RWPE2 (cell line): ENCODE data around the gene CAPG.
A peak's percentile ranks its signal among the peaks of the same experiment; 100 is the strongest.

ENCODE experiments used
- ATAC-seq: fragments of 200-7000 bp; cut with Tn5 transposase; 3 replicates; pipeline ENCODE4 v1.9.1; 2021; ENCODE audit warnings: low read depth
- DNase-seq: peaks from one replicate; pipeline ENCODE4 v3.0.0-alpha.2; 2020; ENCODE audit warnings: low spot score
- H3K27ac ChIP-seq: fragments of 450-650 bp; 2 replicates; pipeline ENCODE4 v1.5.1; 2017; ENCODE audit warnings: mild to moderate bottlenecking; ENCODE audit not compliant: poor library complexity, severe bottlenecking
- H3K27me3 ChIP-seq: fragments of 250-450 bp; sonication (Bioruptor Pico); 2 replicates; pipeline ENCODE4 v1.5.1; 2021; ENCODE audit warnings: mild to moderate bottlenecking, moderate library complexity; ENCODE audit not compliant: insufficient read depth, poor library complexity, severe bottlenecking
- H3K36me3 ChIP-seq: fragments of 250-450 bp; sonication (Bioruptor Pico); 2 replicates; pipeline ENCODE4 v1.5.1; 2020; ENCODE audit warnings: low read depth, mild to moderate bottlenecking, moderate library complexity
- H3K4me1 ChIP-seq: fragments of 250-450 bp; sonication (Bioruptor Pico); 2 replicates; pipeline ENCODE4 v1.5.1; 2021; ENCODE audit warnings: mild to moderate bottlenecking, moderate library complexity; ENCODE audit not compliant: insufficient read depth, poor library complexity, severe bottlenecking
- H3K4me3 ChIP-seq: fragments of 250-450 bp; sonication (Bioruptor Pico); 2 replicates; pipeline ENCODE4 v1.5.1; 2021; ENCODE audit warnings: mild to moderate bottlenecking, moderate library complexity; ENCODE audit not compliant: severe bottlenecking
- H3K9me3 ChIP-seq: fragments of 250-450 bp; sonication (Bioruptor Pico); 2 replicates; pipeline ENCODE4 v1.5.1; 2021; ENCODE audit warnings: mild to moderate bottlenecking, moderate library complexity; ENCODE audit not compliant: severe bottlenecking
- TF ChIP-seq, protein P1 (sequence below): fragments of 450-650 bp; IDR thresholded peaks from one replicate; pipeline ENCODE4 v1.5.1; 2017; ENCODE audit warnings: mild to moderate bottlenecking, moderate library complexity; ENCODE audit not compliant: poor library complexity, severe bottlenecking

Gene CAPG

DNA sequence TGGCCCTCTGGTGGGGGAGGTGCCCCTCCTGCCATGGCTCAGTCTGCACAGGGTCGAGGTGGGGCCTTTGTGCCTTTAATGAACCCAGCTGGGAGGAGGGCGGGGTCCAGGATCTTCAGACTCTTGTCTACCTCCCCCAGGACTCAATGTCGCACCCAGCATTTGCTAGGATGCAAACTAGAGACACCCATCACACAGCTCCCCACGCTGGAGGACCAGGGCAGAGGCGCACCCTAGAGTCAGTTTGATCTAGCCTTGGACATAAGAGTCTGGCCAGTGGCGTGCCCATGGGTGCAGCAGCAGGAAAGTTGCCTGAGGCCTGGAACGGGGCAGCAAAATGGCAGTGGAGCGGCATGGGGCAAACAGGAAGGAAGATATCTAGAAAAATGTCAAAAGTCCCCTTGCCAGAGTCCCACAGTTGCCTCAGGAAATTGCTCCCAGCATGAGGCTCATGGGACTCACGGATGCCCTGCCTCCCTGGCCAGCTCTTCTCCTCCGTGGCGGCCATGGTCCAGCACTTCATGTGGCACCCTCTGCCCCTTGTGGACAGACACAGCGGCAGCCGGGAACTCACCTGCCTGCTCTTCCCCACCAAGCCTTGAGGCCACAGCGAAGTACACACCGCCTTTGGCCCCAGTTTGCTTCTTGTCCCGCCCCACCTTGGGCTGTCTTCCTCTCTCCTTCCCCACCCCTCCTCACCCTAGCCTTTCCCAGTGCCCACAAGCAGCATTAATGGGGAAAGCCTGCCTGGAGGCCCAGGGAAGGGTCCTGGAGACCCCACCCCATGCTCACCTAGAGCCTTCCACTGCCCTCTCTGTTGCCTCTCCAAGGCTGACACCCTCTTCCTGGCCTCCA, 26.0 kb upstream of the CAPG start:
- Histone ChIP-seq H3K27me3 (no peaks in the 10 kb centered on the region), H3K27ac (peak overlapping the region; percentile 61), H3K4me3 (no peak overlapping the region), H3K36me3 (no peaks in the 10 kb centered on the region), H3K4me1 (peaks cover 29% of the 10 kb centered on the region), H3K9me3 (no peaks in the 10 kb centered on the region)
- TF ChIP-seq, protein P1, sequence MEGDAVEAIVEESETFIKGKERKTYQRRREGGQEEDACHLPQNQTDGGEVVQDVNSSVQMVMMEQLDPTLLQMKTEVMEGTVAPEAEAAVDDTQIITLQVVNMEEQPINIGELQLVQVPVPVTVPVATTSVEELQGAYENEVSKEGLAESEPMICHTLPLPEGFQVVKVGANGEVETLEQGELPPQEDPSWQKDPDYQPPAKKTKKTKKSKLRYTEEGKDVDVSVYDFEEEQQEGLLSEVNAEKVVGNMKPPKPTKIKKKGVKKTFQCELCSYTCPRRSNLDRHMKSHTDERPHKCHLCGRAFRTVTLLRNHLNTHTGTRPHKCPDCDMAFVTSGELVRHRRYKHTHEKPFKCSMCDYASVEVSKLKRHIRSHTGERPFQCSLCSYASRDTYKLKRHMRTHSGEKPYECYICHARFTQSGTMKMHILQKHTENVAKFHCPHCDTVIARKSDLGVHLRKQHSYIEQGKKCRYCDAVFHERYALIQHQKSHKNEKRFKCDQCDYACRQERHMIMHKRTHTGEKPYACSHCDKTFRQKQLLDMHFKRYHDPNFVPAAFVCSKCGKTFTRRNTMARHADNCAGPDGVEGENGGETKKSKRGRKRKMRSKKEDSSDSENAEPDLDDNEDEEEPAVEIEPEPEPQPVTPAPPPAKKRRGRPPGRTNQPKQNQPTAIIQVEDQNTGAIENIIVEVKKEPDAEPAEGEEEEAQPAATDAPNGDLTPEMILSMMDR, result no peak
- ATAC-seq (no peak), DNase-seq (no peak)

DNA sequence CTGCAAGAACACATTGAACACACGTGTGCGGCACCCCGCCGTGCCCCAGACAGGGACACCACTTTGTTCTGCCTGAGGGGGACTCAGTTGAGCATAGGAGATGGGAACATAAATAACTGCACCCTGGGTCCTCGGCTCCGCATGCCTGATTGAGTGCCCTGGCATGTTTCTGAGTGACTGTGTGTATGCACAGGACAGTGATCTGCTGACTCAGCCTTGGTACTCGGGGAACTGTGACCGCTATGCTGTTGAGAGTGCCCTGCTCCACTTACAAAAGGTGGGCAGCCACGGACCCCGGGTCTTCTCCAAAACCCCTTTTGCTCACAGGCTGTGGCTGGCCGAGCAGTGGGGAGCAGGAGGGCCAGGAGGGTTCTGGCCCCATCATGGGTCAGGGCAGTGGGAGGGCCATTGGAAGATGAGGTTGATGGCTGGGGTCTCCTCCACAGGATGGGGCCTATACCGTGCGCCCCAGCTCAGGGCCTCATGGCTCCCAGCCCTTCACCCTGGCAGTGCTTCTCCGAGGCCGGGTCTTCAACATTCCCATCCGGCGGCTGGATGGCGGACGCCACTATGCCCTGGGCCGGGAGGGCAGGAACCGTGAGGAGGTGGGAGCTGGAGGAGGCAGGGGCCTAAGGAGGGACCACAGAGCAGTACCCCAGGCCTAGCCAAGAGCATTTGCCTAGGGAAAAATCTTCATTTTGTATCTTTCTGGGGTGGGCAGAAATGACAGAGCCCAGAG, 25.2 kb upstream of the CAPG start:
- Histone ChIP-seq H3K27ac (peak overlapping the region; percentile 67), H3K9me3 (no peaks in the 10 kb centered on the region), H3K4me1 (peaks cover 29% of the 10 kb centered on the region), H3K36me3 (no peaks in the 10 kb centered on the region), H3K27me3 (no peaks in the 10 kb centered on the region), H3K4me3 (no peak overlapping the region)
- no peak for DNase-seq
- ATAC-seq, result no peak
- TF ChIP-seq, protein P1, result no peak

DNA sequence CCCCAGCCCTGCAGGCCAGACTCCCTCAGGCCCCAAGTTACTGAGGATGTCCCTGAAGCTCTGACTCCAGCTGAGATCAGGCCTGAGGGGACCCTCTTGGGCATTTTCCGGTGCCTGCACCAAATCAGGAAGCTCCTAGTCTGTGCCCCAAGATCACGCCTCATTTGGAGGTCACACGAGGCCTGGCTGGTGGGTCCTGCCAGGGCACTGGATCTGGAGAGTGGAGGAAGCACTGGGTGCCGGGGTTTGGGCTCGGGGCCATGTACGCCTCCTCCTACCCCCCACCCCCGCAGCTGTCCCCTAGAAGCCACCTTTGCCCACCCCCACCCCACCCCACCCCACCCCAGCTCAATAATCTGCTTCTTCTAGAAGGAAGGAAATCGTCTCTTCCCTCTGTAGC, 24.5 kb upstream of the CAPG start:
- no peak for ATAC-seq
- TF ChIP-seq, protein P1, result no peak
- H3K36me3 ChIP-seq, result no peaks in the 10 kb centered on the region
- no peak for DNase-seq
- H3K9me3 ChIP-seq, result no peaks in the 10 kb centered on the region
- H3K27me3 ChIP-seq, result no peaks in the 10 kb centered on the region
- peaks cover 29% of the 10 kb centered on the region for H3K4me1 ChIP-seq
- no peak overlapping the region for H3K4me3 ChIP-seq
- H3K27ac ChIP-seq, result peak overlapping the region; percentile 67

DNA sequence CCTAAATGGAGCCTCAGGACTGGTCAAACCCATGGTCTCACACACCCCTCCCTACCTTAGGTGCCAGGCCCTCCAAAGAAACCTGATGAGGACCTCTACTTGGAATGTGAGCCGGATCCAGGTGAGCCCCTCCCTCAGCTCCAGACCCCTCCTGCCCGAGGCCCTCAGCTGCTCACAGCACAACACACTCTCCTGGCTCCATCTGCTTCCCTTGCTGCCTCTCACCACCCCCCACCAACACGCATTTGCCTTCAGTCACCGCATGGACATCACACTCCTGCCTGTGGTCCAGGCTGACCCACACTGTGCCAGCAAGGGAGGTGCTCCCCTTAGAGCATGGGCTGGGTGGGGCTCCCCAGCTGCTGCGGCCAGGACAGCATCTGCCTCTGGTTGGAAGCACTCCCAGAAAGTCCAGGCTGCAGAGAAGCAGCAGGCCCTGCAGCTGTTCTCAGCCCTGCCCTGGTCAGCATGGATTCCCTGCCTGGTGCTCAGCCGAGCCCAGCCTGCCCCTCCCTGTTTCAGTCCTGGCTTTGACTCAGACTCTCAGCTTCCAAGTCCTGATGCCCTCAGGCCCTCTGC, 23.4 kb upstream of the CAPG start:
- Histone ChIP-seq H3K4me3 (no peak overlapping the region), H3K36me3 (no peaks in the 10 kb centered on the region), H3K9me3 (no peaks in the 10 kb centered on the region), H3K4me1 (peaks cover 28% of the 10 kb centered on the region), H3K27me3 (no peaks in the 10 kb centered on the region), H3K27ac (peak overlapping the region; percentile 67)
- ATAC-seq (peak; percentile 87), DNase-seq (peak; percentile 85)
- TF ChIP-seq, protein P1, result no peak
